H54 (cell line): ENCODE data around the gene RBM6.
"Not testable (repeated sequence)": the region's sequence is repeated elsewhere in the genome, so short reads cannot be mapped to it uniquely, and the experiment has no call there.

Source experiments
- DNase-seq: peaks from one replicate; pipeline ENCODE4 v3.0.0; 2011; ENCODE audit warnings: low spot score, mixed read lengths; ENCODE audit not compliant: insufficient read length
- FAIRE-seq: peaks from 3 replicates; lab custom pipeline; 2011; peaks lifted over from hg19 to GRCh38; lab: Jason Lieb, UNC
- POLR2A ChIP-seq: IDR thresholded peaks from 2 replicates; pipeline ENCODE4 v1.6.1; 2011; ENCODE audit warnings: low read depth, mild to moderate bottlenecking, low read length

The RBM6 gene

GRCh38 chr3:49984394-49984793 lies 44.4 kb downstream of the RBM6 start:
- FAIRE-seq, result no peak
- no peak for DNase-seq
- TF ChIP-seq POLR2A, result no peak

- no peak for TF ChIP-seq POLR2A
- no peak for DNase-seq
- FAIRE-seq, result peak; percentile 68
Measured at GRCh38 chr3:49992326-49992725, 52.4 kb downstream of the RBM6 start.

- no peak for TF ChIP-seq POLR2A
- FAIRE-seq (no peak), DNase-seq (no peak)
Measured at GRCh38 chr3:49994476-49994875, 54.5 kb downstream of the RBM6 start.

GRCh38 chr3:49996016-49996415 lies 56.1 kb downstream of the RBM6 start:
- FAIRE-seq (no peak), DNase-seq (no peak)
- TF ChIP-seq POLR2A, result no peak

GRCh38 chr3:49997862-49998261 lies 57.9 kb downstream of the RBM6 start:
- no peak for TF ChIP-seq POLR2A
- DNase-seq (no peak), FAIRE-seq (no peak)

- no peak for TF ChIP-seq POLR2A
- FAIRE-seq (peak; percentile 86), DNase-seq (peak; percentile 19)
Measured at GRCh38 chr3:49998326-49998725, 58.4 kb downstream of the RBM6 start.

GRCh38 chr3:50001511-50001910 lies 61.6 kb downstream of the RBM6 start:
- FAIRE-seq (no peak), DNase-seq (no peak)
- no peak for TF ChIP-seq POLR2A

GRCh38 chr3:50003216-50003615 lies 63.3 kb downstream of the RBM6 start:
- DNase-seq (no peak), FAIRE-seq (no peak)
- TF ChIP-seq POLR2A, result no peak

GRCh38 chr3:50003824-50004223 lies 63.9 kb downstream of the RBM6 start:
- DNase-seq, result no peak
- no peak for TF ChIP-seq POLR2A
- FAIRE-seq, result no peak

GRCh38 chr3:50008931-50009330 lies 69.0 kb downstream of the RBM6 start:
- DNase-seq, result peak; percentile 49
- no peak for TF ChIP-seq POLR2A
- FAIRE-seq, result peak; percentile 92

GRCh38 chr3:50010959-50011358 lies 71.0 kb downstream of the RBM6 start:
- DNase-seq (no peak), FAIRE-seq (peak; percentile 71)
- no peak for TF ChIP-seq POLR2A

GRCh38 chr3:50015918-50016317 lies 76.0 kb downstream of the RBM6 start:
- no peak for FAIRE-seq
- no peak for TF ChIP-seq POLR2A
- no peak for DNase-seq

GRCh38 chr3:50028346-50028745 lies 88.4 kb downstream of the RBM6 start:
- no peak for FAIRE-seq
- no peak for TF ChIP-seq POLR2A
- DNase-seq, result no peak

GRCh38 chr3:50031201-50031600 lies 91.3 kb downstream of the RBM6 start:
- not testable (repeated sequence) for DNase-seq, FAIRE-seq

GRCh38 chr3:50044976-50045375 lies 105.0 kb downstream of the RBM6 start:
- no peak for FAIRE-seq
- no peak for TF ChIP-seq POLR2A
- DNase-seq, result no peak

- TF ChIP-seq POLR2A, result no peak
- no peak for DNase-seq
Measured at GRCh38 chr3:50047426-50047825, 107.5 kb downstream of the RBM6 start.

More at GRCh38 chr3:50047426-50047825, 107.5 kb downstream of the RBM6 start:
- FAIRE-seq, result no peak
